CD4-positive, alpha-beta T cell treated with Interferon gamma for 1 hour (primary cell): Measurements from ENCODE around the gene WNK2.

ENCODE experiments used
- DNase-seq: peaks from one replicate; pipeline ENCODE4 v3.0.0-alpha.2; 2020

The WNK2 gene

DNA sequence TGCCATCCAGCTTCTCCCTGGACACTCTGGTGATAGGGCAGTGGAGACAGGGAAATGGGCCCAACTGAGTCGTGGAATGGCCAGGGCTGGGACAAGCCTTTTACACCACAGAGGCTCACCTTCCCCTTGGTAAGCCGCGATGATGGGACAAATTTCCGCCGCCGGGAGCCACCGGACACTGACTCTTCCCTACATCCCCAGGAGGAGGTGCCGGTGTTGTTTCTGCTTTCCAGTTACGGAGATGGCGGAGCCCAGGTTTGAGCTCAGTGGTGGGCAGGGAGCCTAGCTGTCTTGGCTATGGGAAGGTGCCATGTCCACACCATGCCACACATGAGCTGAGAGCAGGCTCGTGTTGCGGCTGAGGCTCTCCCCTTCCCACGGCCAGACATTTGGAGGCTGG lies 19.9 kb upstream of the WNK2 start:
- no peak for DNase-seq

DNA sequence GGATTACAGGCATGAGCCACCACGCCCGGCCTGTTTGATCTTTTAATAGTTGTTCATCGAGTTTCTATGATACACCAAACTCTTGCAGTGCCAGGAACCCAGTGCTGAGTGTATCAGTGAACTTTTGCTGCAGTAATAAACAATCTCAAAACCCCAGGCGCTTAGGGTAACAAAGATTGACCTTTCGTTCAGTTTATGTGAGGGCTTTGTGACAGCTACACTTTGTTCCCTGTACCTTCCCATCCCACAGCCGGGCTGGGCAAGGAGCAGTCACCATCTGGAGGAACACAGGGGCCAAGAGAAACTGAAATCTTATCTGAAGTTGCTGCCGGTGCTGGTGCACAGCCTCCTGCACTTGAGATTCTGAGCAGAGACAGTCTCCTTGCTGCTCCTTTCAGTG lies 17.2 kb upstream of the WNK2 start:
- no peak for DNase-seq

DNA sequence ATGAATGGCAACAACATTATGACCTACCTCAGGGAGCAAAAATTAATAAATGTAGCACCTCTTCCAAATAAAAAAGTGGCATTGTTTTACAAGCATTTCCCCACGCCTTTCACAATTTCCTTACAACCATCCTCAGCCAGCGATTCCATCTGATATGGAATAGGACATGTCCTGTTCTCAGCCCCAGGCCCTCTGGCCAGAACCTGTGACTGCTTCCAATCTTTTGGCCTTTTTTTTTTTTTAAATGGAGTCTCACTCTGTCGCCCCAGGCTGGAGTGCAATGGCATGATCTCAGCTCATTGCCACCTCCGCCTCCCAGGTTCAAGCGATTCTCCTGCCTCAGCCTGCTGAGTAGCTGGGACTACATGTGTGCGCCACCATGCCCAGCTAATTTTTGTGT lies 16.8 kb upstream of the WNK2 start:
- no peak for DNase-seq

- DNase-seq = no peak
Measured at GRCh38 chr9:93167838-93168237, 16.1 kb upstream of the WNK2 start.

DNA sequence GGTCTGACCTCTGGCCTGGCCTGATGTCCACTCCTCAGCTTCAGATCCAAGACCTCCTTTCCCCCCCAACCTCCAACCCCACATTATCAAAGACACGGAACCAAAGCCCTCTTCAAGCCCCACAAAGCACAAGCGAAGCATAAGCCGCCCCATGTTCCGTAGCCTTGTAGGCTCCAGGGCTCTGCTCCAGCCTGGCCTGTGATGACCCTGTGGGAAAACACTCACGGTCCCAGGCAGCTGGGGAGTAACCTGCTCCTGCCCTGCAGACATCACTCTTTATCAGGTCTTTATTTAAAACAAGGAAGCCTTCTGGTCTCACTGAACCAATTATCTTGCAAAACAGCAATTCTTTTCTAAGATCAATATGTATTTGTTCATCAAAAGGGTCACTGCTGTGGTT lies 15.4 kb upstream of the WNK2 start:
- DNase-seq = no peak

- no peak for DNase-seq
Measured at GRCh38 chr9:93169444-93169843, 14.5 kb upstream of the WNK2 start.

DNA sequence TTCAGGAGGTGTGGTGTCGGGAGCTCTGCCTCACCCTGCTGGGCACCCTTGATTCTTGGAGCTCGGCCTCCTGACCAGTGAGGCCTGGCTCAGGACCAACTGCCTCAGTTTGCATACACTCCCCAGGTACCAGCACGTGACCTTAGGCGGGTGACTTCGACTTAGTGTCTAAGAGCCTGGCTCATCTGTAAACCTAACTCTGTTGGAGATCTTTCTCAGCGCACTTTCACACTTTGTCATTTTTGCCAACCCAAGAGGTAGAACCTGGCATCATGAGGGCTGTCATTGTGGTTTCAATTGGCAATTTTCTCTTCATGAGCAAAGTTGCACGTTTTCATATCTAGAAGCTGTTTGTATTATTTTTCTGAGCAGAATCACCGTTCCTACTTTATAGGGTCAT lies 13.4 kb upstream of the WNK2 start:
- DNase-seq = no peak

GRCh38 chr9:93171261-93171990 lies 12.5 kb upstream of the WNK2 start:
- DNase-seq = no peak

DNA sequence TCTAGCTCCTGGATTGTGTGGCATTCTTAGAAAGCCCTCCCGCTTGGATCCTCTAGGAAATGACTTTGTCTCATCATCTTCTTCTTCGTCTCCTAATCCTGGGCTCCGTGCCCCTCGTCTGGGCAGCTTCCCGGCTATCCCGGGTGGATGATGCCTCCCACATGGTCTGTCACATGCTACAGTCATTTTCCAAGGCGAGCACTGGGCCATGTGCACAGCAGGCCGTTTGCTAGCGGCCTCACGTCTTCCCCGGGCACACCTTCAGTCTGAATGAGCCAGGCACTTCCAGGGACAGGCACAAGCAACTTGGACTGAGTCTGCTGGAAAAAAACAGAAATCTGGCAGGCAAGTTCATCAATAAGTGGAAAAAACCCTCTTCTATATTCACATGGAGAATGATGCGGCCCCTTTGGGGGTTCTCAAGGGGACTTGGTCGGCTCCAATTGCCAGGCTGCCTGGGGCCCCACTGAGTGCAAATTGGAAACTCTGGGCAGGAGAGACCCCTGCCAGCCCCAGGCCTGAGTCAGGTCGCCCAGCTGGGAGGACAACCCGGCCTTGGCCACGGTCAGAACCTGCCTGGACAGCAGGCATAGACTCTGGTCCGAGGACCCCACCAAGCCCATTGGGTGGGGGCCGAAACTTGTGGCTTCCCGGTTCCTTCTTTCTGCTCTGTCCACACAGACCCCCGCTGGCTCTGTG lies 11.1 kb upstream of the WNK2 start:
- DNase-seq = no peak

- no peak for DNase-seq
Measured at GRCh38 chr9:93173365-93174051, 10.4 kb upstream of the WNK2 start.

DNA sequence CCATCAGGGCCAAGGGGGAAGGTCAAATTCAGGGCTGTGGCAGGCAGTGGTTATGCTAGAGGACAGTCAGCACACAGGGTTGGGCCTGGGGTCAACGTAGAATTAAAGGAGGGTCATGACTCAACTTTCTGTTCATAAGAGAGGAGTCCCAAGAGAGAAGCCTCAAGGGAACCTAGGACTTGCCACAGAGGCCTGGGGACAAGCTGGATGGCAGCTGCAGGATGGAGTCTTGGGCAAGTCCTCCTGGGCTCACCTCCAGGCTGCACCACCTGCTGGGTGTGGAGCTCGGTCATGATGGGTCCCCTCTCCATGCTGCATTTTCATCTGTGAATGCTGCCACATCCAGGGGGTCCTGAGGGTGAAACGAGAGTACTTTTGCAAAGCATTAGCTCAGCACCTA lies 9.0 kb upstream of the WNK2 start:
- DNase-seq = no peak

- DNase-seq = no peak
Measured at GRCh38 chr9:93177676-93178075, 6.3 kb upstream of the WNK2 start.

- no peak for DNase-seq
Measured at GRCh38 chr9:93178851-93179786, 4.8 kb upstream of the WNK2 start.

DNA sequence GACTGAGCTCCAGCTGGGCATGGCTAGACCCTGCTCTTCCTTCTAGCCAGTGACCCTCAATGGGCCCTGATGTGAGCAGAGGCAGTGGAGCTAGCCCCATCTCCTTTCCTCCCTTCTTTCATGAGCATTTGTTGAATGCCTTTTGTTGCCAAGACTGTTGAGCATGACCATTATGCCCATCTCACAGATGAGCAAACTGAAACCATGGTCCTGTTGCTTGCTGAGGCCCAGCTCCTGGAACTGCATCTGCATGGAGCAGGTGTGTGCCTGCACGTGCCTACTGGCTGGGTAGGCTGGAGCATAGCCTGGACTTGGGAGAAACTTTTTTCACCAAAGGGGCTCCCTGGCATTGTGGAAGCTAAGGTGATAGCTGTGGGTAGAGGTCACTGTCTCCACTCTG lies 3.0 kb upstream of the WNK2 start:
- DNase-seq = no peak

GRCh38 chr9:93181672-93182435 lies 2.1 kb upstream of the WNK2 start:
- no peak for DNase-seq

GRCh38 chr9:93182572-93182971 lies 1.4 kb upstream of the WNK2 start:
- no peak for DNase-seq

GRCh38 chr9:93183131-93183662 lies 742 bp upstream of the WNK2 start:
- no peak for DNase-seq

DNA sequence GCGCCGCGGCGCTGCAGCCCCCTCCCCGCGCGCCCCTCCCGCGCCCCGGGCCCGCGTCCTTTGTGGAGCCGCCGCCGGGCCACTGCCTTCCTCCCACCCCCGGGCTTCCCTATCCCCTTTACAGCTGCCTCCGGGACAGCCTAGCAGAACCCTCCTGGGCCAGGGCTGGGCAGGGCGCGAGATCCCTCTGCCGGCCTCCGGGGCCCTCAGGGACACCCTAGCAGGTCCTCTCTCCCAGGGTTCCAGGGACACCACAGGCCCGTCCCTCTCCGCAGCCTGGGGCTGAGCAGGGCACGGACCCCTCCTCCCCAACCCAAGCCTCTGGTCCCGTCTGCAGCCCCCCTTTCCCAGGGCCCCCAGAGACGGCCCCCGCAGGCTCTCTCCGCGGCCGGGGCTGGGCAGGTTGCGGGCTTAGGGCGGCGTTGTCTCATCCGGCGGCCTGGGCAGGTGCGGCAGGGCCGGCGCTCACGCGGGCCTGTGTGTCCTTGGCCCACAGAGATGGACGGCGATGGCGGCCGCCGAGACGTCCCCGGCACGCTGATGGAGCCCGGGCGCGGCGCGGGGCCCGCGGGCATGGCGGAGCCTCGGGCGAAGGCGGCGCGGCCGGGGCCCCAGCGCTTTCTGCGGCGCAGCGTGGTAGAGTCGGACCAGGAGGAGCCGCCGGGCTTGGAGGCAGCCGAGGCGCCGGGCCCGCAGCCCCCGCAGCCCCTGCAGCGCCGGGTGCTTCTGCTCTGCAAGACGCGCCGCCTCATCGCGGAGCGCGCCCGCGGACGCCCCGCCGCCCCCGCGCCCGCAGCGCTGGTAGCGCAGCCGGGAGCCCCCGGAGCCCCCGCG lies 710 bp downstream of the WNK2 start:
- DNase-seq = no peak

DNA sequence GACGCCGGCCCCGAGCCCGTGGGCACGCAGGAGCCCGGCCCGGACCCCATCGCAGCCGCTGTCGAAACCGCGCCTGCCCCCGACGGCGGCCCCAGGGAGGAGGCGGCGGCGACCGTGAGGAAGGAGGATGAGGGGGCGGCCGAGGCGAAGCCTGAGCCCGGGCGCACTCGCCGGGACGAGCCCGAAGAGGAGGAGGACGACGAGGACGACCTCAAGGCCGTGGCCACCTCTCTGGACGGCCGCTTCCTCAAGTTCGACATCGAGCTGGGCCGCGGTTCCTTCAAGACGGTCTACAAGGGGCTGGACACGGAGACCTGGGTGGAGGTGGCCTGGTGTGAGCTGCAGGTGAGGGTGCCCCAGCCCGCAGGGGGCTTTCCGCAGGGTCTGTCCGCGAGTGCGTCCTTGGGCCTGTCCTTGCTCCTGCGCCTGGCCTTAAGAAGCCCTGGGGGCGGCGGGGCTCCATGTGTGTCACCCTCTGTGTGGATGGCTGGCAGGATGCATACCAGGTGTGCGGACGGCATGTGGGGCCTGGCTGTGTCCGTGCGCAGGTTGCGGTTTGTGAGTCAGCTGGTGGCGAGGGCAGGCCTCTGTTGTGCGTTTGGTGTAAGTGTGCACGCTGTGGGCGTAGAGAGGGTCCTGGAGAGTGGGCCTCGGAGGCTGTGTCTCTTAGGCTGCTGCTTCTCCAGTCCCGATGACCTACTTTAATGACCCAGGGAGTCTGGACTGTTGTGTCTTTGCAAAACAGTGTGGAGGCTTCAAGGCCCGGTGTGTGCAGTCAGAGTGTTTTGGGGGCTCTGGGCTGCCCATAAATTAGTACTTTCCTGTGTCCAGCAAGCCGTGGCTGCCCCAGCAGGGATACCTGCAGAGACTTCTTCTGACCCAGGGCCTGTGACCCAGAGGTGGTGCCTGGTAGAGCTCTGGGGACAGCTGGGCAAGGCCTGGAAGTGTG lies 1.6 kb downstream of the WNK2 start:
- no peak for DNase-seq
